Pancreas (tissue), 10 donors: ENCODE measurements around the gene TNFRSF21. TPM values are rescaled to one million over a fixed set of nuclear protein-coding genes. Genes with fewer than 3 reads are reported as not detected.
A peak's percentile ranks its signal among the peaks of the same experiment; 100 is the strongest.

Source experiments
- ATAC-seq, 4 donors: fragments of 200-7000 bp; cut with Tn5 transposase; one replicate each; pipeline versions ENCODE4 v1.8.0 to v1.9.1; 2020; ENCODE audit warnings: mild to moderate bottlenecking in 4 of 4, moderate library complexity in 4 of 4
- DNase-seq, 6 donors: peaks; one replicate each; pipeline ENCODE4 v3.0.0-alpha.2; 2020
- FAIRE-seq: peaks from 2 replicates; lab custom pipeline; 2012; peaks lifted over from hg19 to GRCh38; lab: Jason Lieb, UNC
- H3K27ac ChIP-seq, 4 donors: fragments of 200-600 bp; sonication (generic); 1 replicate in 3 of 4; 2 replicates in 1 of 4; pipeline versions ENCODE4 v1.5.0 to v1.8.0; 2020
- H3K27me3 ChIP-seq, 4 donors: fragments of 200-600 bp; one replicate each; pipeline ENCODE4 v1.8.0; 2021
- H3K36me3 ChIP-seq, 3 donors: fragments of 200-600 bp; sonication (generic) in 1 of 3; one replicate each; pipeline versions ENCODE4 v1.5.0 to v1.8.0; 2020 to 2021
- H3K4me1 ChIP-seq, 3 donors: fragments of 200-600 bp; one replicate each; pipeline ENCODE4 v1.8.0; 2021
- H3K4me3 ChIP-seq, 4 donors: fragments of 200-600 bp; sonication (generic) in 2 of 4; one replicate each; pipeline versions ENCODE4 v1.5.0 to v1.8.0; 2020 to 2021
- H3K9me3 ChIP-seq, 4 donors: fragments of 200-600 bp; one replicate each; pipeline ENCODE4 v1.8.0; 2021
- CTCF ChIP-seq, 4 donors: fragments of 200-600 bp; sonication (generic) in 3 of 4; IDR thresholded peaks; one replicate each; pipeline versions ENCODE4 v1.5.0 to v1.8.0; 2021; ENCODE audit warnings: antibody characterized with exemption in 4 of 4
- WGBS, 2 donors: extraction: QIAGEN DNeasy Blood & Tissue Kit; methylation state at CpG; one replicate each; pipeline ENCODE4 v1.1.7; 2013; 5-methylcytosine and 5-hydroxymethylcytosine counted together
- intact Hi-C, 3 donors: fragments of 100-400 bp; cut with DNase I; formaldehyde crosslinking; loops; one replicate each; pipeline versions ENCODE4 v1.11.1 to v1.14.2; 2022
- polyA plus RNA-seq, 2 donors: library from polyadenylated mRNA; stranded (reverse); fragments of 200-250 nt; gene quantifications; one replicate each; pipeline ENCODE4 v1.2.3, GENCODE V29; 2013
- total RNA-seq, 6 donors: library from RNA; stranded (reverse); fragmentation: NEBNext Ultra II Directional in 4 of 6; extraction: Animal tissue kit (Norgen Biotek cat#: 25700) in 4 of 6; gene quantifications; one replicate each; pipeline versions ENCODE4 v1.2.1 to v1.2.4, GENCODE V29; 2021 to 2023
- donor health status: healthy with polysubstance abuse.
- donor health status: DM: no; HTN: no; CAD: no; lungs with moderate emphysema.
- donor health status: DM: no; HTN: no; CAD: no.
- donor health status: control.
- donor health status: control.
- donor health status: Bipolar disorder and iron deficiency.
- donor health status: DM: yes; HTN: yes; CAD: no.
- donor health status: DM: no; HTN: no; CAD: no.
- donor health status: DM: no; HTN: no; CAD: no.
- donor health status: DM: yes; HTN: yes; CAD: no.

TNFRSF21 gene
- total and polyA plus RNA-seq, 8 donors: 9.7 to 50.1 (median 15.8) TPM

GRCh38 chr6:47203266-47203937, 106.3 kb downstream of the TNFRSF21 start:
- H3K36me3 ChIP-seq: no peaks in the 10 kb centered on the region
- no peaks in the 10 kb centered on the region for H3K4me1 ChIP-seq
- no peak overlapping the region for H3K27ac ChIP-seq
- ATAC-seq (peak in 1 of 4 donors; percentile 29), DNase-seq (no peak), FAIRE-seq (no peak)
- no peak for TF ChIP-seq CTCF (IDR thresholded peaks at IDR 0.05)
- no peak overlapping the region for H3K4me3 ChIP-seq
- intact Hi-C loops: no loop called here
- no peaks in the 10 kb centered on the region for H3K27me3 ChIP-seq
- 70 to 79% methylated on average over 4 of the region's 4 CpGs for WGBS, 2 donors
- H3K9me3 ChIP-seq: no peaks in the 10 kb centered on the region

GRCh38 chr6:47202644-47203205, 107.0 kb downstream of the TNFRSF21 start:
- intact Hi-C loops: no loop called here
- WGBS, 2 donors: 84 to 87% methylated on average over 2 of the region's 2 CpGs
- Histone ChIP-seq H3K4me3 (no peak overlapping the region), H3K4me1 (peaks cover 0 to 3% (median 0%) of the 10 kb centered on the region in 3 donors), H3K27me3 (no peaks in the 10 kb centered on the region), H3K27ac (no peak overlapping the region), H3K36me3 (no peaks in the 10 kb centered on the region), H3K9me3 (no peaks in the 10 kb centered on the region)
- DNase-seq: no peak
- no peak for FAIRE-seq
- no peak for ATAC-seq
- no peak for TF ChIP-seq CTCF (IDR thresholded peaks at IDR 0.05)

GRCh38 chr6:47200536-47201334, 109.0 kb downstream of the TNFRSF21 start:
- DNase-seq: no peak
- Histone ChIP-seq H3K4me3 (no peak overlapping the region), H3K36me3 (no peaks in the 10 kb centered on the region), H3K4me1 (peaks cover 0 to 3% (median 0%) of the 10 kb centered on the region in 3 donors), H3K9me3 (no peaks in the 10 kb centered on the region), H3K27ac (no peak overlapping the region), H3K27me3 (no peaks in the 10 kb centered on the region)
- intact Hi-C loops: no loop called here
- WGBS, 2 donors: 58 to 60% methylated on average over 3 of the region's 3 CpGs
- no peak for FAIRE-seq
- peak in 1 of 4 donors; percentile 53 for ATAC-seq
- no peak for TF ChIP-seq CTCF (IDR thresholded peaks at IDR 0.05)

GRCh38 chr6:47197682-47198640, 111.7 kb downstream of the TNFRSF21 start:
- TF ChIP-seq CTCF (IDR thresholded peaks at IDR 0.05): no peak
- no peak for FAIRE-seq
- H3K36me3 ChIP-seq: no peaks in the 10 kb centered on the region
- no peaks in the 10 kb centered on the region for H3K9me3 ChIP-seq
- intact Hi-C loops: no loop called here
- peak in 3 of 4 donors; percentile 50 to 70 (median 56) for ATAC-seq
- WGBS, 2 donors: 60 to 73% methylated on average over 6 of the region's 6 CpGs
- peak overlapping the region in 2 of 4 donors; percentile 3 for H3K4me3 ChIP-seq
- no peak for DNase-seq
- peaks cover 0 to 3% (median 0%) of the 10 kb centered on the region in 3 donors for H3K4me1 ChIP-seq
- H3K27me3 ChIP-seq: no peaks in the 10 kb centered on the region
- H3K27ac ChIP-seq: no peak overlapping the region
